AG10803 (cell line): ENCODE measurements around the gene ADM2.

ENCODE experiments used
- DNase-seq: peaks from one replicate; pipeline ENCODE4 v3.0.0; 2010; ENCODE audit warnings: low read depth
- H3K4me3 ChIP-seq: 2 replicates; pipeline ENCODE4 v1.5.1; 2011; ENCODE audit warnings: mild to moderate bottlenecking, low read length, control low read depth
- TF ChIP-seq, protein P1 (sequence below): conservative IDR thresholded peaks from 2 replicates; pipeline ENCODE4 v1.5.1; 2011; ENCODE audit warnings: mild to moderate bottlenecking, low read length, control low read depth, inconsistent platforms

Gene ADM2

DNA sequence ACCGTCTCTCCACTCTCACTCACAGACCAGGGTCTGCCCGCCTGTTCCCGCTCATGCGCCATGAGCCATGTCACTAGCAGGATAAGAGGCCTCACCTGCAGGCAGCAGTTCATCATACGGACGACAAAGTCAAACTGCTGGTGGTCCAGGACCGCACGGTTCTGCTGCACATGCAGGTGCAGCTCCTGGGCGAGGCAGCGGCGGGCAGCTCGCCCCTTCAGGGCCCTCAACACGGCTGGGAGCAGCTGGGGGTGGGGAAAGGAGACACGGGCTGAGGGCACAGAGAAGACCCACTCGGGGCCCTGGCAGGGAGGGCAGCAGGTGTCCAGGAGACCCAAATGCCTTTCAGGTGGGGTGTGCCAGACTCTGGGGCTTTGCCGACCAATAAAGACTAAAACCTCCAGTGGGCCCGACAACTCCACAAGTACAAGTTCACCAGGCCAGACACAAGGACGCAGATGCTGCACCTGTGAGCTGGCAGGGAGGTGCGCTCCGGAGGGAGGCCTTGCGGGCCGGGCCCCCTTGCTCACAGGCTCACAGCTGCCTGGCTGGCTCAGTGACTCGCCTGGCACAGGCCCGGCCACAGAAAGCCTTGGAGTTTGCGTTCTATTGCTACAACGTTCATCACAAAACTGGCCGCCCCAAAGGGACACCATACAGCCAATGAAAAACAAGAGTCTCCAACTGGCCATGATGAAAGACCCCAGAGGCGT is 18.0 kb upstream of the ADM2 start:
- no peak for DNase-seq
- TF ChIP-seq, protein P1, sequence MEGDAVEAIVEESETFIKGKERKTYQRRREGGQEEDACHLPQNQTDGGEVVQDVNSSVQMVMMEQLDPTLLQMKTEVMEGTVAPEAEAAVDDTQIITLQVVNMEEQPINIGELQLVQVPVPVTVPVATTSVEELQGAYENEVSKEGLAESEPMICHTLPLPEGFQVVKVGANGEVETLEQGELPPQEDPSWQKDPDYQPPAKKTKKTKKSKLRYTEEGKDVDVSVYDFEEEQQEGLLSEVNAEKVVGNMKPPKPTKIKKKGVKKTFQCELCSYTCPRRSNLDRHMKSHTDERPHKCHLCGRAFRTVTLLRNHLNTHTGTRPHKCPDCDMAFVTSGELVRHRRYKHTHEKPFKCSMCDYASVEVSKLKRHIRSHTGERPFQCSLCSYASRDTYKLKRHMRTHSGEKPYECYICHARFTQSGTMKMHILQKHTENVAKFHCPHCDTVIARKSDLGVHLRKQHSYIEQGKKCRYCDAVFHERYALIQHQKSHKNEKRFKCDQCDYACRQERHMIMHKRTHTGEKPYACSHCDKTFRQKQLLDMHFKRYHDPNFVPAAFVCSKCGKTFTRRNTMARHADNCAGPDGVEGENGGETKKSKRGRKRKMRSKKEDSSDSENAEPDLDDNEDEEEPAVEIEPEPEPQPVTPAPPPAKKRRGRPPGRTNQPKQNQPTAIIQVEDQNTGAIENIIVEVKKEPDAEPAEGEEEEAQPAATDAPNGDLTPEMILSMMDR = no peak
- no peak overlapping the region for H3K4me3 ChIP-seq

DNA sequence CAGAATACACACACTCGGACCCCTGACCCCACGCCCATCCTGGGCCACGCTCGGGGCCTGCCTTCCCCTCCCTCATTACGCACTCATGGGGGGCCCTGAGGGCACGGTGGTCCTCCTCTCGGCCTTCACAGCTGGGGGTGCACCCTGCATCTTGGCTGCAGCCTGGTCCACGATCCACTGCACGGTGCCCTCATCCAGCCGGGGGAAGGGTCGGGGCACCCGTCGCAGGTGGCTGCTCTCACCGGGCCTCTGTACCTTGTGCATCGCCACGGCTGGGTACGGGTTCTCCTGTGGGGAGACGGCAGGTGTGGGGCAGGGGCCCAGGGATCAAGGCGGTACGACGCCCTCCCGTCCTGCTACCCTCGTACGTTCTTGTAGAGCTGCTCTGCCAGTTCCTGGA is 16.9 kb upstream of the ADM2 start:
- TF ChIP-seq, protein P1 = no peak
- no peak for DNase-seq
- no peak overlapping the region for H3K4me3 ChIP-seq

DNA sequence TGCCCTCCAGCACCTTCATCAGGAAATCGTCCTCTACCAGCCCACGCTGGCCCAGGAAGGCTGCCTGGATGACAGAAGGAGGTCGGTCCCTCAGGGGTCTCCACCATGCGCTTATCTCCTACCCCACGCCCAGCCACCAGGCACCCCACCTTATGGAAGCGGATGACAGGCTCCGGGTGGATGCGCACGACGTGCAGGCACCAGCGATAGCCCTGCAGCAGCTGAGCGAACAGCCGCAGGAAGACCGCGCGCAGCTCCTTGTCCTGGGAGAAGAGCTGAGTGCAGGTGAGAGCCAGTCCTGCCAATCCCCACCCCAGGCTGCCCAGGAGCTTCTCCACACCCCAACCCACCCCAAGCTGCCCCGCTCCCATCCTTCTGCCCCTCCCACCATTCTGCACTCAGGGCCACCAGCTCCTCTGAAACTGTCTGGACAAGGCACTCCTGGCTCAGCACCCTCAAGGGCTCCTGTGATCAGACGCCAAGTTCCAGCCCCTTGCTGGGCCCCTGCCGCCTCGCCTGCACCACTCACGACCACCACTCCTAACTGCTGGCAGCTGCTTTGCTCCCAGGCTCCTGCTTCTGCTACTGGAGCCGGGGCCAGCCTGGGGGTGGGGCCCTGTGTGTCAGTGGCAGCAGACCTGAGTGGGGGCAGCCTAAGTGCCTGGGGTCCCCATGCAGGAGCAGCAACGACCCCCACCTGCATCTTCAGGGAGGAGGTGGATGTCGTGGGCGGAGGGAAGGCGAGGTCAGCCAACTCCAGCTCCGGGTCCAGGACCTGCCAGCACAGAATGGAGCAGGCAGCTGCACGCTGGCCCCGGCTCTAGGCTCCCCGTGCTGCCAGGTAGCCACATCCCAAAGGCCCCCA is 16.0 kb upstream of the ADM2 start:
- TF ChIP-seq, protein P1 = no peak
- H3K4me3 ChIP-seq = no peak overlapping the region
- DNase-seq = no peak

DNA sequence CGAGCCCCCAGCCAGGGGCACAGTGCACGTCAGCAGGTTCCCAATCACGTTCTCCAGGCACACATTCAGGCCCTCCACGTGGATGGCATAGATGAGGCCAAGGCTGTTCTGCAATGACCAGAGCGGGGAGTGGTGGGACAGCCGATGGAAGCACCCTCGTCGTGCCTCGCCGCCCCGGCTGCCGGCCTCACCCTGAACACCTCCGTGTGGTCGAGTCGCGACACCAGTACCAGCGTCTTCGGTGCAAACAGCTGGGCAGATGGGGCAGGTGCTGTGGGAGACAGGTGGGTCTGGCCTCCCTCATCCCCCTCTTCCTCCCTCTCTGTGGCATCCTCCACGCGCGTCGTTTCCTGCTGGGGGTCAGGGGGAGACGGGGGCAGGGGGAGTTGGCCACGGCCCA is 14.0 kb upstream of the ADM2 start:
- H3K4me3 ChIP-seq = no peak overlapping the region
- no peak for DNase-seq
- TF ChIP-seq, protein P1 = no peak

GRCh38 chr22:50467773-50468440 is 13.4 kb upstream of the ADM2 start:
- DNase-seq = no peak
- H3K4me3 ChIP-seq = no peak overlapping the region
- TF ChIP-seq, protein P1 = no peak

- no peak overlapping the region for H3K4me3 ChIP-seq
- no peak for DNase-seq
- TF ChIP-seq, protein P1 = no peak
Measured at GRCh38 chr22:50468626-50469025, 12.7 kb upstream of the ADM2 start.
